ENCODE measurements around the gene NAALADL2.
"Not testable (repeated sequence)": the region's sequence is repeated elsewhere in the genome, so short reads cannot be mapped to it uniquely, and the experiment has no call there.

The NAALADL2 gene

DNA sequence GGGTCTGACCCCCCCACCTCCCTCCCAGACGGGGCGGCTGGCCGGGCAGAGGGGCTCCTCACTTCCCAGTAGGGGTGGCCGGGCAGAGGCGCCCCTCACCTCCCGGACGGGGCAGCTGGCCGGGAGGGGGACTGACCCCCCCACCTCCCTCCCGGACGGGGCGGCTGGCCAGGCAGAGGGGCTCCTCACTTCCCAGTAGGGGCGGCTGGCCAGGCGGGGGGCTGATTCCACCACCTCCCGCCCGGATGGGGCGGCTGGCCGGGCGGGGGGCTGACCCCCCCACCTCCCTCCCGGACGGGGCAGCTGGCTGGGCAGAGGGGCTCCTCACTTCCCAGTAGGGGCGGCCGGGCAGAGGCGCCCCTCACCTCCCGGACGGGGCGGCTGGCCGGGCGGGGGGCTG is 272.7 kb downstream of the NAALADL2 start:
- DNase-seq (ENCODE audit: low read depth), result not testable (repeated sequence)

DNA sequence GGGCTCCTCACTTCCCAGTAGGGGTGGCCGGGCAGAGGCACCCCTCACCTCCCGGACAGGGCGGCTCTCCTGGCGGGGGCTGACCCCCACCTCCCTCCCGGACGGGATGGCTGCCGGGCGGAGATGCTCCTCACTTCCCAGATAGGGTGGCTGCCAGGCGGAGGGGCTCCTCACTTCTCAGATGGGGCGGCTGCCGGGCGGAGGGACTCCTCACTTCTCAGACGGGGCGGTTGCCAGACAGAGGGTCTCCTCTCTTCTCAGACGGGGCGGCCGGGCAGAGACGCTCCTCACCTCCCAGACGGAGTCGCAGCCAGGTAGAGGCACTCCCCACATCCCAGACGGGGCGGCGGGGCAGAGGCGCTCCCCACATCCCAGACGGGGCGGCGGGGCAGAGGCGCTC is 273.6 kb downstream of the NAALADL2 start:
- DNase-seq (ENCODE audit: low read depth), result not testable (repeated sequence)

DNA sequence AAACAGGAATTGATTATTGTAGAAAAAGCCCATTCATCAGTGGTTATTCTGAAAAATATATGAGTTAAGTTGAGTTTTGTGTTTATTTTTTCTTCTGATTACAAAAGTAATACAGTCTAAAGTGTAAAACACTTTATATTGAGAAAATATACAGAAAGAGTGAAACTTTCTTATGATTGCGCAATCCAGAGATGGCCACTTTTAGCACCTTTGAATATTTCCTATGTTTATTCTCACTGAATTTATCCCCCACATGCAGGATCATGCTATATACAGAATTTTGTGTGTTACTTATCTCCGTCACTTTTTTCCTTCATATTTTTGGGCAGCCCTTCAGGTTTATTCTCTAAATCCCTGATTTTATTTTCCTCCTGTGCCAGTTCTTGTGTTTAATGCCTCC is 285.2 kb downstream of the NAALADL2 start:
- no peak for DNase-seq (ENCODE audit: low read depth)

DNA sequence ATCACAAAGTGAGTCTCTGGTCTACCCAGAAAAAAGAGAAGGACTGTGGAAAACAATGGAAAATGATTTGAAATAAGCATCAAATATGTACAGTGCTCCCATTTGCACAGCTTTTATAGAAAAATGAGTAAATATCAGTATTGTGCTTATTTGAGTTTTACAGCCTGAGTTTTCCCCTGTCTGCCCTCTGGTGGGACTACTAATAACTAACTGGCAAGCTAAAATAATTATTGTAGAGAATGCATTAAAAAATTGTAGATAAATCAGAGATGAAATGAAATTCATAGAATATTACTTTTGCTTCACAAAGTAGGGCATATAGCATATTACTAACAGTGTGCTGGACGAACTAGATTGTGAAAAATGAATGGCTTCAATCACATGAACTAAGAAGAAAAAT is 287.1 kb downstream of the NAALADL2 start:
- no peak for DNase-seq (ENCODE audit: low read depth)

DNA sequence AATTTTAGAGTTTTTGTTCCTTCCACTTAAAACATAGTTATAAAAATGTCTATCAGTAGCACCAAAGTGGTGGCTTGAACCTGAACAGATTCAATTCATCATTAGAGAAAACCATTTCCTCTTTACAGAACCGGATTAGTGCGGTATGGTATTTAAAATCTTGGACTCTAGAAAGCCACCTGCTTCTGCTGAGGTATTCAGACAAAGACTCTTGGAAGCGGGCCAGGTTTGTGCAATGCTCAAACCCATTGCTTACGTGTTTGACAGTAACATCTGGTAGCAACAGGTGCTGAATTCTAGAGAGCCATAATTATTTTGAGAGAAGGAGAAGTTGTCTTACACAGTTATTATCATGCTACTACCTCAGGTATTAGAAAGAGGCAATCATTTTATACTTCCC is 290.5 kb downstream of the NAALADL2 start:
- DNase-seq (ENCODE audit: low read depth), result no peak

DNA sequence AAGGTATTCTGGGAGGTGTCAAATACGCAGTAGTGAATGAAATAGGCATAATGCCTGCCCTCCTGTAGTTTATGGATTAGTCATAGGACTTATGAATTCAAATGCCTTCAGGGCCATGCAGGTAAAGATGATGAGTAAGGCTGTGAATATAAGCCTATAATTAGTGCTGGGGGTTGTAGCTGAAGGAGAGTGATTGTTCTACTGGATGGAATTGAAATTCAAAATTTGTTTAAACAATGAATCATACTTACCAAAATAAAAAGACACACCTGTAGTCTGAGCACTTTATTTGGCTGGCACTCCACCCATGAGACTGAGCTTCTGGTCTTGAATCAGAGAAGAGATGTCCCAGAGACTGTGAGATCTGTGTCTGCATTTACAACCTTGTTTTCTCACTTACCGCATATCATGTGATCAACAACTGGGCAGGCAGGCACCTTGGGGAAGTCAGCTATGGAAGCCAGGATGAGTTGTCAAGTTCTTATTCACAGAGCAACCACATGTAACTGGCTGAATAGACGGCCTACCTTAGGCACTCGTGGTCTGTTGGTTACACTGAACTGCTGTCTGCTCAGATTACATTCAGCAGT is 291.8 kb downstream of the NAALADL2 start:
- DNase-seq (ENCODE audit: low read depth), result no peak

DNA sequence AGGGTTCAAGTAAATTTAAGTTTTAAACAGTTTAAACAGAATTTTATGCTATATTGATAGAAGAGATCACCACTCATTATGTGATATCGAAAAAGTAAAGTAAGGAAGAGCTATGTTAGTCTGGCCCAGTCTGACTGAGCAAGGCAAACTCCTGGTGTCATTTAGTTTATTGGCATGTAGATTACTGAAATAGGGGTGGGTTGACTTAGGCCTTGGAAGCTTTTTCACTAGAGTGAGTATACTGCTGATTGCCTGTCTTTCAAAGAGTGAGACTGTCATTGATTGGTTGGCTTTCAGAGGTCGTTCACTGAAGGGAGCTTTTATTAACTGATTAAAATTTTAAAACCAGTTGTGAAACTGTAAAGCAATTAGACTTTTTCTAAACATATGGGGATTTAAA is 294.5 kb downstream of the NAALADL2 start:
- DNase-seq (ENCODE audit: low read depth), result no peak

DNA sequence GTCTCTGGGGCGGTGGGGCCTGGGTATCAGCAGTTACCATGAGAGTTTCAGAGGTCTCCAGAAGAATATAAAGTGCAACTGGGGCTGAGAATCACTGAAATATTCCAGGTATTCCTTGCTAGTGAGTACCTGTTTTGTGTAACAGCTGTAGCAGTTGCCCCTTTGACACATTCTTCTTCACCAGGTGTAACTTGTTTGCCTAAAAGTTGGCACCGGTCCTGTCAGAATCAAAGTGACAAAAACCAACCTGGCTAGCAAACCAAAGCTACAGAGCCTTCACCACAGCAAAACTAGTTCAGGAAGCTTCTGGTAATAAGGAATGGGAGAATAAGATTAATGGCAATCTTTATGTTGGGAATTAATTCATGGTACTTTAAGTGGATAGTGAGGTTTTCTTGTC is 296.0 kb downstream of the NAALADL2 start:
- no peak for DNase-seq (ENCODE audit: low read depth)

DNA sequence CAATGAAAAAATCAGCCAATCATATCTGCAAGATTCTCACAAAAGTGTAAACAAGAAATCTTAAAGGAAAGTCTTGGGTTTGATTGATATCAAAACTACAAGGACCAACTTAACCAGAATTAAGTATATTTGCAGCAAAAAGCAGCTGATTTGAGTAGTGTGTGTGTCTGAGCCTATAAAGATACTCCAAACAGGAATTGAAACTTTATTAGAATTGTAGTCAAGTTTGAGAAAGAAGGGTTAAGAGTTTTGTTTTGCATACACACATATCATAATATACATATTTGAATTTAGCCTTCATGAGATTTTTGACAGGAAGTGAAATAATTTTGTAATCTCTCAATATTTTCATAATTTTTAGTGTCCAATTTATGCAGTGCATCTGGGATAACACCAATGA is 300.1 kb downstream of the NAALADL2 start:
- DNase-seq (ENCODE audit: low read depth), result no peak

DNA sequence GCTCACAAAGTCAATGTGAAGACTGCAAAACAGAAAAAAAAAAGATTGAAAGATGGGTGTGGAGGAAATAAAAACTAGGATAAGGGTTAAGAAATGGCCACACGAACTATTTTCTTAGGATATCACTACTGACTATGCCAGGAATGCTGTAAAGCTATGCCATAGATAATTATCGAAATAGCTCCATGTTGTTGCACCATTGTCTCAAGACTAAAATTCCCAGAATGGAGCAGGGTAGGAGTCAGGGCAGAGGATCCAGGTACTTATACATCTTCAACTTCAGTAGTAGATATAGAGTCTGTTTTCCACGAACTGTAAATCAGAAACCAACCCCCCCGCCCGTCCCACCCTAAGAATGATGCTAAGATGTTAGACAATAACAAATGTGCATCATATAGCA is 302.2 kb downstream of the NAALADL2 start:
- DNase-seq (ENCODE audit: low read depth), result no peak

DNA sequence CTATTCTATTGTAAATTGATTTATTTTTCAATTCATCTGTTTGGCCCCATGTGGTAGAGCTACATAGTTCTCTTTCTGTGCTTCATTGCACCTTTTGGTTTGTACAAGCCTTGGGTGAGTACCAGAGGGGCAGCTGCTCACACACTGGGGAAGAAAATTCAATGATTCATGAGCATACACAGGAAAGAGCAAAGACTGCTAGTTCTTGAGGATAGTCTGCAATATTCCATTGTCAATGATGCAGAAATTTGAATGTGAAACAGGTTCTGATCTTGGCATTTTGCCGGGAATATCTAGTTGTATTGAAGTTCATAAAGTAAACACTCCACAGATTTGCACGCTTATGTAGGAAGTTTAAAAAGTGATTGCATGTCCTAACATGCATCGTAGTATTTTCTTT is 304.6 kb downstream of the NAALADL2 start:
- DNase-seq (ENCODE audit: low read depth), result no peak

DNA sequence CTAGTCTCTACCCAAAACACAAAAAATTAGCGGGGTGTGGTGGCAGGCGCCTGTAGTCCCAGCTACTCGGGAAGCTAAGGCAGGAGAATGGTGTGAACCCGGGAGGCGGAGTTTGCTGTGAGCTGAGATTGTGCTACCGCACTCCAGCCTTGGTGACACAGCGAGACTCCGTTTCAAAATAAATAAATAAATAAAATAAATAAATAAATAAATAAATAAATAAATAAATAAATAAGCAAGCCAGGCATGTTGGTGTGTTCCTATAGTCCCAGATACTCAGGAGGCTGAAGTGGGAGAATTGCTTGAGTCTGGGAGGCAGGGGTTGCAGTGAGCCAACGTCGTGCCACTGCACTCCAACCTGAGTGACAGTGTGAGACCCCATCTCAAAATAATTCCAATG is 314.0 kb downstream of the NAALADL2 start:
- not testable (repeated sequence) for DNase-seq (ENCODE audit: low read depth)

DNA sequence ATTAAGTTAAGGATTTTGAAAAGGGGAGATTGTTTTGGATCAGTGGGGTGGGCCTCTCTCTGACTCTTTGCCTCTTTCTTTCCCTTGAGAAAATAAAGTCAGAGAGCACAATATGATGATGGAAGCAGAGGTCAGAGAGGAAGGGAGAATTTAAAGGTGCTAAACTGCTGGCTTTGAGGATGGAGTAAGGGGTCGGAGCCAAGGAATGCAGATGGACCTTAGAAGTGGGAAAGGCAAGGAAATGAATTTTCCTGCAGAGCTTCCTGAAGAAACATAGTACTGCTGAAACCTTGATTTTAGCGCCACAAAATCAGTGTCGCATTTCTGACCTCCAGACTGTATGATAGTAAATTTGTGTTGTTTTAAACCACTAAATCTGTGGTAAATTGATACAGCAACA is 317.4 kb downstream of the NAALADL2 start:
- DNase-seq (ENCODE audit: low read depth), result no peak

DNA sequence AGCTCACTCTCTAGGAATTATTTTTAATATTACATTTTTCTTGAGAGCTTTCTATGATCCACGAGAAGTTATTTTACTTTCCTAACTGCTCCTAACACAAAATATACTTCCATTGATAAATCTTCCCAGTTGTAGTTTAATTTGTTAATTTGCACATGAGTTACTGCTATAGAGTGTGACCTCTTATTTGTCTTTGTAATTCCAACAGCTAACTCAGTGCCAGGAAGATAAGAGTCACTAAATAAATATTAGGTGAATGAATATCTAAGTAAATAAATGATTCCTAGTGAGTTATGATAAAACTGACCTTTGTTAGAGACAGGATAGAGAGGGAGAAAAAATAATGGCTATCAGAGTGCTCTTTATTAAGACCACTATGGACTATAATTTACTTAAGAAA is 319.9 kb downstream of the NAALADL2 start:
- no peak for DNase-seq (ENCODE audit: low read depth)

DNA sequence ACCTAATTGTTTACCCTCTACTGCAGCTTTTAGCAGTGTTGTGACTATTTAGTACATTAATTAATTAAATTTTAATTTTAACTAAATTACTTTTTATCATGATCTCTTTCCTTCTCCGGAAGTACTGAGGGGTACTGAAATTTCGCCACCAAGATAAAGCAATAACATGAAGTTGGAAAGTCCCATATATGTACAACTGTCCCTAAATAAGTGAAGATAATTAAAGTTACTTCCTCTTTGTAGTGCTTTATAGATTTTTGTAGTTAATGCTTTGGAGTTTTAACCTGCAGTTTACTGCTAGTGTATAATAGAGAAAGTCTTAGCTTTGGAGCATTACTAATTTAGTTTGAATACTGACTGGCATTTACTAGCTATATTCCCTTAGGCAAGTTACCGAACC is 325.3 kb downstream of the NAALADL2 start:
- no peak for DNase-seq (ENCODE audit: low read depth)

DNA sequence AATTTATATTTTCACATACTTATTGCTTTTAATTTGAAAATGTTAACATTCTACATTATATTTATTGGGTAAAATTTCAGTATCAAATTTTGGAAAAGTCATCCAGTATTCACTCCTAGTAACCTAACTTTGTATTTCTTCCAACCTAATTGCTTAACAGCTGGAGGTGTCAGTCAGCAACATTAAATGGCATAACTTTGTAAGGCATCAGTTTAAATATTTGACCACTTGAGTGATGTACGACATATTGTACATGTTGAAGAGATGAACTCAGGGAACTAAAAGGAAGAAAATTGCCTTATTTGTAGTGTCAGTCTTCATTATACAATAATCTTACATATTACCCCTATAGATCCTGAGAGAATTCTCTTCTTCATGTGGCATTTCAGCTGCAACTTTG is 326.8 kb downstream of the NAALADL2 start:
- no peak for DNase-seq (ENCODE audit: low read depth)

DNA sequence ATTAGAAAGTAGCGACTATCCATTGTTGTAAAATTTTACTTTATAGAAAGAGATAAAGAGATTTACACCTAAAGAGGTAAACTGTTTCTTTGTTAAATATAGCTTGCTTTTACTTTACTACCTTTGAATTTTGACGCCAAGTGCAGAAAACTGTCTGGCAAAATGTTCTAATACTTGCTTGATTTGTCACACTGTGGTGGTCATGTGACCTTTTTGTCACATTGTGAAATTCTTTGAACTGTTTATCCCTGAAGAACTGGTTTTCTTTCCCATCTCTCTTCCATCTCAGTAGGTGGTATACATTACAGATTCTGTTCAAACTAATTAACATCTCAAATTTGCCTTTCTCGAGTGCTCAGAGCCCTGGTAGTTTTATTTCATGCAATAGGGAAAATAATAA is 327.4 kb downstream of the NAALADL2 start:
- no peak for DNase-seq (ENCODE audit: low read depth)

DNA sequence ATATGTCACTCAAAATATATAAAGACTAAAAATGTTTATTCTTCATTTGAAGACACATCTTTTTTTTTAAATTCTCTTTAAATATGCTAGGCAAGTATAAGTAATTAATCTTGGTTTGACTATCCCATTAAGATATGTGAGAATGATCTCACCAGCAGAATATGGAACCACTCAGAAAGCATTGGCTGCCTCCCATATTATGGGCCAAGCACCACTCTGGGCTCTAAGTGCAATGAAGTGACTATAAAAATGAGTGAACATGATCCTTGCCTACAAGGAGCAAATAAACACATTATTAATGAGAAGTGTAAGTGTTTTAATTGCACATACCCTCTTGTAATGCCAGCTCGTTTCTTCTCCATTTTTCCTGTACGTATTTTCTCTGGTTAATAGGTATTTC is 328.5 kb downstream of the NAALADL2 start:
- no peak for DNase-seq (ENCODE audit: low read depth)

DNA sequence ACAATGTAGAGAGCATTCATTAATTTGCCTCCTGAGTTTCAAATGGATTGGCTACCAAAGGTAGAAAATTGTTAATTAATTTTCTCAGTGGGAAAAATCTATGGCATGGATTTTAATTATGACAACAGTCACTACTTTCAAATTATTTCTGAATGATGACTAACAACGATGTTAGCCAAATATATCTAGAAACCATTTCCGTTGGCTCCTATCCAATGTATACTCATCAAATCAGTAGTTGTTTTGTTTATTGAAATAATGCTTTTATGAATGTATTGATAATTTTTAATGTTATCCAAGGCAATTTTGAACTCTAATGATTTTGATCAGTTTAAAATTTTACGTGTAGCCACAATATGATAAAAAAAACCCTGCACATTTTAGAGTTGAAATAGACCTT is 333.4 kb downstream of the NAALADL2 start:
- no peak for DNase-seq (ENCODE audit: low read depth)

DNA sequence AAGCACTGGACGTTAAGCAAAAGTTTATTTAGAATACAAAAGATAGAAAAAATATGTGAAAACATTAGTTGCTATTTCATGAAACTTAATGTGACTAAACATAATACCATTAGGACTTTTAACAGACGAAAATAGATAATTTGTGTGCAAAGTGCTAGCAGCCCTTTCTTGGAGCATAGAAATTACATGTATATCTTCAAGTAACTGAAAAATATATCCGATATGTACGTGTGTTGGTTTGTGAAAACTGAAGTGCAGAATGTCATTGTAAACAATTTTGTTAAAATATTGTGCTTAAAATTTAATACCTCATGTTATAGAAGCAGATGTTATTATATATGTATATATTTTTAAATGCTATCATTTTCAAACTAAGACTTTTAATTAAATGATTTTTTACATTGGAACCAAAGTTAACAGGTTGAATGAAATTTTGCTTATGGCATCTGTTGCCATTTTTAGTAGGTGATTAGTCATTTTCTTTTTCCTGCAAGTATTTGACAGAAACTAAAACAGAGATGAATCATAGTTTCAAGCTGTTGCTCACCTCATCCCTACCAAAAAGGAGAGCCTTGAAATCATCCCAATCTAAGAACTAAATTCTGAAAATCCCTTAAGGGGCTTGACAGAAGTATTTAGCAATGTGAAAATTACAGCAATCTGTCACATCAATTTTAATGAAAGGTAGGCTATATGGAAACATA is 334.8 kb downstream of the NAALADL2 start:
- DNase-seq (ENCODE audit: low read depth), result no peak

DNA sequence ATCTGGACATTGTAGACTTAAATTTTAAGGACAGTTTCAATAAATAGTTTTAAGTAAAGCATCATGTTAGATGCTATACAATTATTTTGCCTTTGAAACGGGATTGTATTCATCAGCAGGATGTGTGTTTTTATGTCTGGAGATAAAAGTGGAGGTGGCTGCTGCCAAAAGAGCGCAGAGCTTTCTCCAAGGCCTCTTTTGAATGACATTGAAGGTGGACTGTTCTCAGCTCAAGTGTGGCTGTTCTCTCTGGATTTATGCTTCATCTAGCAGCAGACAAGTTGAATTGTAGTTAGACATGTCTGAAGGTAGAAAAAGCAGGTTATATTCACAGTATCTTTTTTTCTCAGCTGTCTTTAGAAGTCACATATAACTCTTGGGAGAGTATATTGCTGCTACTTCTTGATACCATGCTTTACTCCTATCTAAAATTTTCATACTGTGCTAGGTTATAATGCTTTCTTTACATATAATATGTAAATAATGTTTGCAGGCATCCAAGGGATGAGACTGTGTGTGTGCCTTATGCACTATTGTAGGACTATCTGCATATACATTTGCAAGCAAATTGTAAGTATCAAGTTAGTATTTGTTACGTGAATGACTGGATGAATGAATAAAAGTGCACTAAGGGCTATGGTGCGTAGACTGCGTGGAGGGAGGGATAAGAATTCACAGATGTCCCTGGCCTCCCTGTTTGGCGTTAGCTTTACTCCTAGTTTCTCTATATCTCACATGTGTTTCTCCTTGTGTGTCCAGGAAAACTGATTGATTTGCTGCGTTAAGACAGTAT is 340.1 kb downstream of the NAALADL2 start:
- no peak for DNase-seq (ENCODE audit: low read depth)

DNA sequence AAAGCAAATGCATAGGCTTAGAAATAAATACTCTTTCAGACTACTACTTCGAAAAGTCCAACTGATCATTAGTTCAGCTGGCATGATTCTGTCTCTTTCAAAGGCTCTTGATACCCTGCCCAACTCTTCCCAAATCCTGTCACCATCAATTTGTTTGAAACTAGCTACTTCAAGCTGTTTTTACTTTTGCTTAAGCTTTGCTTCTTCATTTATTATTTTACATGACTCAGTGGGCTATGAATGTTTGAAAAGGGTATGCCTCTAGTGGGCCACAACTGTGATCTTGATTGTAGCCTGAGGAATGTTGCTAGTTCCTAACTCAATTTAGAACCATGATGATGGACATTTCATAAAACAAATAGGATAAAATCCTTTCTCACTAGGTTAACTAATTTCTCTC is 340.8 kb downstream of the NAALADL2 start:
- no peak for DNase-seq (ENCODE audit: low read depth)

DNA sequence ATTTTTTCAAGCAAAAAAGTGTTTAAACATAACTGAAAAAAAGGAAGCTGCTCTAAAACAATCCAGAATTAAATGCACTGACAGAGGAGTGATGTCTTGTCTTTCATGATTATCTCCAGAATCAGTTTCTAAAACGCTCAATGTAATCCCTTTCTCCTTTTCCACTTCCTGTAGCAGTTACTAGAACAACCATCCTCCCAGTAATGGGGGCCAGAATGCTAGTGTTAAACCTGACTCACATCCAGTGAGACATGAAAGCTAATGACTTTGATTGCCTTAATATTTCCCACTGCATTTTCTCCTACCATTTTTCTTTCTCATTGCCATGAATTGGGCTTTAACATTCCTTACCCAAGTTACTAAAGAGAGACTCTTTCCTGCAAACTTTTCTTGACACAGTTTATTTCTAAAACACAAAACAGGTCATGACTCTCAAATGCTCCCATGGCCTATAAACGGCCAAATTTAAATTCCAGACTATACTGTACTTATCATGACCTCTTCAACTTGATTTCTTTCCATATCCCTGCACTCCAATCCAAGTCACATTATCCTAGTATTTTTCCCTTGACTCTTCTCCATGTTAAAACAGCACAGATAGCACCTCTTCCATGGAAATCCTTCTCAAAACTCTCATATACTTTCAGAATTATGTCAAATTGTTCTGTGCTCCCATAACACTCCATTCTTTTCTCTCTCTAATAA is 341.4 kb downstream of the NAALADL2 start:
- DNase-seq (ENCODE audit: low read depth), result no peak

Data from stimulated activated CD8-positive, alpha-beta memory T cell treated with anti-CD3 and anti-CD28 coated beads, Interleukin-15, amount 100 ng/mL, for 1 hour (primary cell).